Natural killer cell (primary cell): Measurements from ENCODE around the gene KCNJ5. TPM values are rescaled to one million over a fixed set of nuclear protein-coding genes. Genes with fewer than 3 reads are reported as not detected.

Source experiments
- ATAC-seq, 3 donors: fragments of 150-1000 bp in 2 of 3; fragments of 200-7000 bp in 1 of 3; cut with Tn5 transposase; 1 replicate in 1 of 3; 2 replicates in 2 of 3; pipeline ENCODE4 v1.10.0; 2021; ENCODE audit warnings: mild to moderate bottlenecking in 2 of 3, moderate library complexity in 2 of 3
- DNase-seq, 2 donors: peaks; one replicate each; pipeline versions ENCODE4 v3.0.0 to v3.0.0-alpha.2; 2013 to 2021; ENCODE audit warnings: mixed read lengths in 1 of 2
- H3K27ac ChIP-seq: one replicate; pipeline ENCODE4 v1.5.1; 2013; ENCODE audit warnings: mild to moderate bottlenecking, low read length
- H3K27me3 ChIP-seq: one replicate; pipeline ENCODE4 v1.6.1; 2013; ENCODE audit warnings: low read length; ENCODE audit not compliant: control insufficient read depth, insufficient read depth
- H3K36me3 ChIP-seq: one replicate; pipeline ENCODE4 v1.6.1; 2013; ENCODE audit warnings: low read length; ENCODE audit not compliant: control insufficient read depth, insufficient read depth
- H3K4me1 ChIP-seq: one replicate; pipeline ENCODE4 v1.6.1; 2013; ENCODE audit warnings: low read length; ENCODE audit not compliant: control insufficient read depth, insufficient read depth
- H3K4me3 ChIP-seq: one replicate; pipeline ENCODE4 v1.5.1; 2013; ENCODE audit warnings: low read length
- H3K9me3 ChIP-seq: one replicate; pipeline ENCODE4 v1.6.1; 2013; ENCODE audit warnings: low read length; ENCODE audit not compliant: control insufficient read depth, insufficient read depth
- H3K27ac Mint-ChIP-seq, 2 donors: one replicate each; pipeline ENCODE4 v1.8.0; 2022; ENCODE audit warnings: mild to moderate bottlenecking in 2 of 2, mixed read lengths in 2 of 2, moderate library complexity in 1 of 2
- H3K27me3 Mint-ChIP-seq, 2 donors: one replicate each; pipeline ENCODE4 v1.8.0; 2022; ENCODE audit warnings: low read depth in 2 of 2, mixed read lengths in 2 of 2
- H3K36me3 Mint-ChIP-seq: one replicate; pipeline ENCODE4 v1.8.0; 2022; ENCODE audit warnings: mixed read lengths
- H3K4me1 Mint-ChIP-seq, 2 donors: one replicate each; pipeline ENCODE4 v1.8.0; 2022; ENCODE audit warnings: mixed read lengths in 2 of 2
- H3K4me3 Mint-ChIP-seq: one replicate; pipeline ENCODE4 v1.8.0; 2022; ENCODE audit warnings: mild to moderate bottlenecking, moderate library complexity, mixed read lengths
- H3K9me3 Mint-ChIP-seq, 2 donors: one replicate each; pipeline ENCODE4 v1.8.0; 2022; ENCODE audit warnings: mixed read lengths in 2 of 2
- WGBS: methylation state at CpG from one replicate; pipeline ENCODE4 v1.1.7; 2013; ENCODE audit warnings: missing lambda C conversion rate; ENCODE audit not compliant: insufficient coverage; 5-methylcytosine and 5-hydroxymethylcytosine counted together
- intact Hi-C: fragments of 100-400 bp; cut with micrococcal nuclease; formaldehyde crosslinking; loops from one replicate; pipeline ENCODE4 v1.14.2; 2022
- total RNA-seq, 4 donors: library from RNA; stranded (reverse); fragments of 120-200 nt in 1 of 4; gene quantifications; one replicate each; pipeline versions ENCODE4 v1.2.3 to v1.2.4, GENCODE V29; 2013 to 2022
- TF ChIP-seq, protein P1 (sequence below): fragments of 200-600 bp; IDR thresholded peaks from one replicate; pipeline ENCODE4 v1.8.0; 2022; ENCODE audit warnings: antibody characterized with exemption

Gene KCNJ5
- total RNA-seq, 3 donors from 2014 or later (not counting 1 experiment from before 2014, with no cell fraction given) = 0.09 to 0.18 (median 0.15) TPM

DNA sequence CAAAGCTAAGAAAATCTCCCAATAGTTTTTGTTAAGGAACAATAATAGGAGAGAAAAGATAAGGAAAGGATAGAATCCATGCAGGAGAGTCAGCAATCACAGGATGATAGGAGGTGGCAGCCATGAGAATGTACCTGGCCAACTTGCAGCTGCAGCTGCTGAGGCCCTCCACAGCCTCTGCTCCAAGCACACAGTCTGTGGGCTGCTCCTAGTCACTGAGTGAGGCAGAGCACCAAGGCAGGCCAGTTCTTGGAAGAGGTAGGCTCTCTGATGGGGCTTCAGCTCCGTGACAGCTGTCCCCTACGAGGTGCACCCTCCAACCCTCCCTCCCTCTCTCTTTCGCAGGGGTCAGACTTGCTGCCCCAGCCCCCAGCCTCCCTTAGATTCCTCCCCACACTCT, 18.6 kb upstream of the KCNJ5 start:
- TF ChIP-seq, protein P1, sequence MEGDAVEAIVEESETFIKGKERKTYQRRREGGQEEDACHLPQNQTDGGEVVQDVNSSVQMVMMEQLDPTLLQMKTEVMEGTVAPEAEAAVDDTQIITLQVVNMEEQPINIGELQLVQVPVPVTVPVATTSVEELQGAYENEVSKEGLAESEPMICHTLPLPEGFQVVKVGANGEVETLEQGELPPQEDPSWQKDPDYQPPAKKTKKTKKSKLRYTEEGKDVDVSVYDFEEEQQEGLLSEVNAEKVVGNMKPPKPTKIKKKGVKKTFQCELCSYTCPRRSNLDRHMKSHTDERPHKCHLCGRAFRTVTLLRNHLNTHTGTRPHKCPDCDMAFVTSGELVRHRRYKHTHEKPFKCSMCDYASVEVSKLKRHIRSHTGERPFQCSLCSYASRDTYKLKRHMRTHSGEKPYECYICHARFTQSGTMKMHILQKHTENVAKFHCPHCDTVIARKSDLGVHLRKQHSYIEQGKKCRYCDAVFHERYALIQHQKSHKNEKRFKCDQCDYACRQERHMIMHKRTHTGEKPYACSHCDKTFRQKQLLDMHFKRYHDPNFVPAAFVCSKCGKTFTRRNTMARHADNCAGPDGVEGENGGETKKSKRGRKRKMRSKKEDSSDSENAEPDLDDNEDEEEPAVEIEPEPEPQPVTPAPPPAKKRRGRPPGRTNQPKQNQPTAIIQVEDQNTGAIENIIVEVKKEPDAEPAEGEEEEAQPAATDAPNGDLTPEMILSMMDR = no peak
- H3K36me3 ChIP-seq = no peaks in the 10 kb centered on the region
- no peaks in the 10 kb centered on the region for H3K9me3 ChIP-seq
- no peak for ATAC-seq
- H3K27me3 Mint-ChIP-seq = peaks cover 0 to 7% of the 10 kb centered on the region in 2 donors
- H3K4me1 ChIP-seq = no peaks in the 10 kb centered on the region
- H3K36me3 Mint-ChIP-seq = no peaks in the 10 kb centered on the region
- H3K27ac Mint-ChIP-seq = no peak overlapping the region
- 70% methylated on average over 3 of the region's 3 CpGs for WGBS
- no peak for DNase-seq
- no peaks in the 10 kb centered on the region for H3K9me3 Mint-ChIP-seq
- no peak overlapping the region for H3K4me3 ChIP-seq
- intact Hi-C loops = no loop called here
- no peak overlapping the region for H3K27ac ChIP-seq
- H3K4me3 Mint-ChIP-seq = no peak overlapping the region
- no peaks in the 10 kb centered on the region for H3K27me3 ChIP-seq
- H3K4me1 Mint-ChIP-seq = no peaks in the 10 kb centered on the region

DNA sequence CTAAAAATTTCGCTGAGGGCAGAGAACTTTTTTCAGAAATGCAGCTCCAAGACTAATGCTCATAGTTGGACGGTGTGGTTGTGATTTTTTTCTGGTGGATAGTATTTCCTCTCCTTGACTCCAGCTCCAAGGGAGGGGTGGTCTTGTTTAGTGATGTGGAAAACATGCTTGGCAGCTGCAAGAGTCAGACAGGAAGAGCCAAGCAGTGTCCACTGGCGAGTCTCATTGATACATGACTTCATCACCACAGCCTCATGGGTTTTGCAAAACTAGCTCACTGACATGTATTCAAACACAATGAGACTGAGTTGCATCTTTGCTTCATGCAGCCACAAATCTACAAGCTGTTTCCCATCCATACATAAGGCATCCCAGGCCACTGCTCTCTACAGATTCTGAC, 16.7 kb upstream of the KCNJ5 start:
- Mint-ChIP-seq H3K36me3 (no peaks in the 10 kb centered on the region), H3K27ac (no peak overlapping the region), H3K9me3 (no peaks in the 10 kb centered on the region), H3K27me3 (peaks cover 0 to 7% of the 10 kb centered on the region in 2 donors), H3K4me3 (no peak overlapping the region), H3K4me1 (no peaks in the 10 kb centered on the region)
- Histone ChIP-seq H3K4me1 (no peaks in the 10 kb centered on the region), H3K36me3 (no peaks in the 10 kb centered on the region), H3K9me3 (no peaks in the 10 kb centered on the region), H3K4me3 (no peak overlapping the region), H3K27ac (no peak overlapping the region), H3K27me3 (no peaks in the 10 kb centered on the region)
- ATAC-seq (no peak), DNase-seq (no peak)
- 73% methylated on average over 2 of the region's 3 CpGs for WGBS
- TF ChIP-seq, protein P1 = no peak
- intact Hi-C loops = no loop called here

DNA sequence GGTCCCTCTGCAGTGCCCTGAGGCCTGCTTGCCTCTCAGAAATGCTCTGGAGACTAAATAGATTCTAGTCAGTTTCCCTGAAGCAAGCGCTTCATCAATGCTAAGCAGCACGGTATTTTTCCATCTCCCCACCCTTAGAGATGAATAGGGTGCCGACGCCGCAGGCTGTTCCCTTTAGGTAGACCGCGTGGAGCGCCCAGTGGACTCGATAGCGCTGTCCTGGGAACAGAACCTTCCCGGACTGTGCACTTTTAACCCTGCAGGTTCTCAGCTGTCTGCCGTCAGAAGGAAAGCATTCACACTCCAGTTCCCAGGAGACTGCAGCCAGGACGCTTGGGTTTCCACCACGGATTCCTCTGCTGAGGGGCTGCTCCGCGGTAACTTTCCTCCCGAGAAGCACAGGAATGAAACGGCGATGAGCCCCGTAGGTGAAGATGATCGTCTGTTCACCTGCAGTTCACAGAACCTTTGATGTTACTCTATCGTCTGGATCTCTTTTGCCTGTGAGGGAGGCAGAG, 15.0 kb upstream of the KCNJ5 start:
- ATAC-seq = no peak

More for the DNA sequence above, 15.0 kb upstream of the KCNJ5 start:
- Mint-ChIP-seq H3K9me3 (no peaks in the 10 kb centered on the region), H3K4me1 (no peaks in the 10 kb centered on the region), H3K36me3 (no peaks in the 10 kb centered on the region), H3K27ac (no peak overlapping the region), H3K4me3 (no peak overlapping the region), H3K27me3 (peaks cover 2 to 11% of the 10 kb centered on the region in 2 donors)
- Histone ChIP-seq H3K36me3 (no peaks in the 10 kb centered on the region), H3K4me1 (no peaks in the 10 kb centered on the region), H3K9me3 (no peaks in the 10 kb centered on the region), H3K4me3 (no peak overlapping the region), H3K27ac (no peak overlapping the region), H3K27me3 (no peaks in the 10 kb centered on the region)
- DNase-seq = no peak
- intact Hi-C loops = no loop called here
- TF ChIP-seq, protein P1 = no peak
- whole genome bisulfite sequencing = 94% methylated on average over 22 of the region's 22 CpGs
